Globus pallidus (tissue), 1 donor: ENCODE measurements around the gene ADPRHL1.
"Not testable (repeated sequence)": the region's sequence is repeated elsewhere in the genome, so short reads cannot be mapped to it uniquely, and the experiment has no call there.

ENCODE experiments used
- DNase-seq: peaks from one replicate; pipeline ENCODE4 v3.0.0-alpha.2; 2015; ENCODE audit warnings: low spot score

Gene ADPRHL1

DNA sequence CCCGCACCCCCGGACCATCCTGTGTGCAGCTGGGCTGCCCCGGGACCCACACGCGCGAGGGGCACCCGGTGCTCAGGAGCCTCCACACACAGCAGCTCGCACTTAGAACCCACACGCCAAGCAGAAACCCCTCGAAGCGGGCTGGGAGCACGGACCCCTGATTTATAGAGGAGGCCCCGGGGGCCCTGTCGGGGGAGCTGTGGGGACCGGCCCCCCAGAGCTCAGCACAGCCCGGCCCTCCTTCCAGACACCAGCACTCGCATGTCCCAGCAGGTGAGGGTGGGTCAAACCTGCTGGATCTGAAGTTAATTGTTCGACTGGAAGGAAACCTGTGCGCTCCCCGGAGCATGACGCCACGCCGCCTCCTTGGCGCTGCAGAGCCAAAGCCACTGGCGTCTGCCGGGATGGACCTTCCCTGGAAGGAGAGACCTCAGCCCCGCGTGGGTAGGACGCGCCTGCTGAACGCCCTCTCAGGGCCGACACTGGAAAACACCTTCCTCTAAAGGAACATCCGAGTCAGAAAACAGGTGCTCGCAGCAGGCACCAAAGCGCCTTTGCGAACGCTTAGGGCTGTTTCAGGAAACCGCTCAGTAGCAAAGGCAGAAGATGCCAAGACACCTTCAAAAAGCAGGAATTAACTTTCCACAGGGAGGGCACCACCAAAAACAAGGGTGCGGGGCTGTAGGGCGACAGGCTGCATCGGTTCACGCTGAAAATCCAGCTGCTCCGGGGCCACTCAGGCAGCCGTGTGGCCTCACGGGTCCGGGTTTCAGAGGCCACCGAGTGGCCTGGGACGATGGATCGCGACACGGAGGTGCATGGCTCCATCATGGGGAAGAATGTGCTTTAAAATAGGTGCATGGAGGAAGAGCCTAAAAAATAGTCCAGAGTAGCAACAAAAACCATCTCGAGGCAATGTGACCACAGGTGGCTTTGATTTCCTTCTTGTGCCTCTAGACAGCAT is 51.6 kb downstream of the ADPRHL1 start:
- no peak for DNase-seq

DNA sequence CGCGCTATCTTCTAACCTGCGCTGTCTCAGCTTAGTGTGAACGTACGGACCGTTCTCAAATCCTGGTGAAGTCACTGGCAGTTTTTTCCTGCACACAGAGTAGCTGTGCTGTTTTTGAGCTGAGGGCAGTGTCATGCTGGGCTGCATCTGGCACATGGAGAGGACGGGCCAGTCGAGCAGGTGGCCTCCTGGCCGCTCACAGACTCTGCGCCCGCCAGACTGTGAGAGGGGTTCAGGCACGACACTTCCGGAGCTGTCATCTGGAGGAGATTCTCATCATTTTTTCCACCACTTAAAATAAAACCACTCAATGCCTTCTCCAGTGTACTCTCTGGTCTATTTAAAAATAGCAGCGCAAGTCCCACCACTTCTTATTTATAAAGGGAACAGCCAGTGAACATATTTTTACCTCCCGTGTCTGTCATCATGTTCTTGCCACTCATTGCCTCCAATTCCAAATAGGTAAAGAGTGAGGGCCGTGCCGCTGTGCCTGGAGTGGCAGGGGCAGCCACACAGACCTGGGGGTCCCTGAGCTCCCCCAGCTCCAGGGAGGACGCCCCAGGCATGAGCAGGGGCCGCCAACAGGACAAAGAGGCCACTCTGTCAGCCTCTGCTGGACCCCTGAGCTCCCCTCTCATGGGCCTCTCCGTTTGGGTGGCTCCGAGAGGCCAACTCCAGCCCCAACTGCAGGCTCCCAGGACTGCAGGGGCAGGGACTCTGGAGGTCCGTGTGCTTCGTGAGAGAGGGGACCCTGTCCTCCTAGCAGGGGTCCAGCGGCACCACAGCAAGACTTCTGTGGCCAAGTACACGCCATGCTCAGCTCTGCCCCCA is 52.5 kb downstream of the ADPRHL1 start:
- no peak for DNase-seq

DNA sequence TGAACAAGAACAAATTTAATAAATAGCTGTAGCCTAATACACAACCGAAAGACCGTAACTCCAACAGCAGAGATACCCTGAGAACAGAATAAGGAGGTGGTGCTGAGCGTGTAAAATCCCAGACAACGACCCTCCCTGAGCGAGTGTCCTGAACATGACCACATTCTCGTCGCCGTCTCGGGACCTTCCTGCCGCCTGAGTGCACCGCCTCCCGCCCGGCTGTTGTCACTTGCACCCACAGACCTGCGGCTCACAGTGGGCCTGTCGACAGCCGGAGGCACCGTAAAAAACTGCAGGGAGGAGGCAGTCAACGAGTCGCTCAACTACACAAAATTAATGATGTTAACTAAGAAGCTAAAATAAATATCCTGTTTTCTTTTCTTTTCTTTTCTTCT is 53.5 kb downstream of the ADPRHL1 start:
- no peak for DNase-seq

DNA sequence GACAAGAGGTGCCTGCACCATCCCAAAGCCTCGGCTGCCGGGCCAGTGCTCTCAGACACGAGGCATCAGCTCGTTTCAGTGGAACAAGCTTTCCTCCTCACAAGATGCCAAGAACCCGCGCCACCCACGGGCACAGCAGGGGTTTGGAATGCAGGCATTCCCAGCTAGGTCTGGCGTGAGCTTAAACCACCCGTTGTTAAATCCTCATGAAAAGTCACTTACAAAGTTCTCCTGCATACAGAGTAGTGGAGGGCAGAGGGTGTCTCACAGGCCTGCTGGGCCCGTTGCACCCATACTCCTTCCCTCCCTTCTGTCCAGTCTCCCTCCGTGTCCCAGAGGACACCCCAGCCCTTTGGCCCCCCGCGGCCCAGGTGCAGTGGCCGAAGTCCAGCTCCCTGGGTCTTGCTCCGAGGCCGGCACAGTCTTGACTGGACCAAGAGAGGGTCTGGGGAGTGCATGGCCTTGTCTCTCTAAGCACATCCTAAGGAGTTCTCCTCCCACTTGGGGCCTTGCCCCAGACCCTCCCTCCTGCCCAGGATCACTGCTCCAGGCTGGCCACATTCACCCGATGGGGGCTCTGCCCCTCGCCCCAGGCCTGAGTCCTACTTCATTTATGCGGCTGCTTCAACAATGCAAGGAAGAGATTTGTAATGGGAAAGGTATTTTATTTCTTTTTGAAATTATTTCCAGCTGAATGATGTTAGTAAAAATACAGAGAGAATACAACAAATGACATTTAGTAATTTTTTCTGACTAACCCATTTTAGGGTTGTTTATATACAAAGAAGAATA is 54.1 kb downstream of the ADPRHL1 start:
- no peak for DNase-seq

DNA sequence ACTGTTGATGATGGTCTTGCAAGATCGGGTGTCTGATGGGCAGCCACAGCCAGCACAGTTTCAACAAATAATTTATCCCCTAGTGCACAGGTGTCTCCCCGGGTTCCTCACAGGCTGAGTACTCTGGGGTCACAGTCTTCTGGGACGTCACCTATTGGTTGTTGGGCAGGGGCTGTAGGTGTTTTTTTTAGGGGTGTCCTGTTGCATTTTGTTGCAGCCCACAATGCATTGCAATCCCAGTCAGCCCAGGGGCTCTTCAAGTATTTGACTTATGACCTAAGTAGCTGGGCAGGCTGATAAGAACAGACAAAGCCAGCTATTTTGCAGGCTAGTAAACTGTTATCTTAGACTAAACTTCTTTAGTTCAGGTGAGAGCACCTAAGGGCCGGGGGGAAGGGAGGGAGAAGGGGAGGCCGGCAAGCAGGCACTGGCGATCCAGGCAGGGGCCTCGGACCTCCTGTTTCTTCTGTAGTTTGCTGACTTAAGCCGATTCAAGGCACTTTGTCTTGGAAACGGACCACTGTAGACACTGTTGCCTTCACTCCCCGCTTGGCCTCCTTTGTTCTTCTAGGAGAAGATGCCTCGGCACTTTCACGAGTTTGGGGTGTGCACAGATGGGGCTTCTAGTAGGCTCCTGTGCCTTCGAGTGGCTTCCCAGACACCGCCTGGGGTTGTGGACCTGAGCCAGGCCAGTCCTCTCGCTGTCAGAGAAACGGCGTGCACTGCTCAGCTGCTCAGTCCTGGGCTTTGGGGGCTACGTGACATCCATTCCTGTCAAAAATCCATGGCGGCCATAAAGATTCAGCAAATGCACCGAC is 55.5 kb downstream of the ADPRHL1 start:
- DNase-seq, result no peak

DNA sequence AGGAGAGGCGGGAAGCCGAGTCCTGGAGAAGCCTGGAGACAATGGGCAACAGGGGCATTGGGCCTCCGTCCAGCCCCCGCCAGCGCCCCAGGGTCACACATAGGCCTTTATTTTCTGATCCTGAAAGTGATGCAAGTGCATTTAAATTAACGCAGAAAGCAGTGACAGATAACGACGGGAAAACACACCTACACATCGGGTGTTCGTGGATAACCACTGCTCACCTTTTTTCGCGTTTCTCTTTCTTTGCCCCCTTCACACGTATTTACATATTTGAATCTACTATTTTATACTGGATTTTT is 59.0 kb downstream of the ADPRHL1 start:
- no peak for DNase-seq

DNA sequence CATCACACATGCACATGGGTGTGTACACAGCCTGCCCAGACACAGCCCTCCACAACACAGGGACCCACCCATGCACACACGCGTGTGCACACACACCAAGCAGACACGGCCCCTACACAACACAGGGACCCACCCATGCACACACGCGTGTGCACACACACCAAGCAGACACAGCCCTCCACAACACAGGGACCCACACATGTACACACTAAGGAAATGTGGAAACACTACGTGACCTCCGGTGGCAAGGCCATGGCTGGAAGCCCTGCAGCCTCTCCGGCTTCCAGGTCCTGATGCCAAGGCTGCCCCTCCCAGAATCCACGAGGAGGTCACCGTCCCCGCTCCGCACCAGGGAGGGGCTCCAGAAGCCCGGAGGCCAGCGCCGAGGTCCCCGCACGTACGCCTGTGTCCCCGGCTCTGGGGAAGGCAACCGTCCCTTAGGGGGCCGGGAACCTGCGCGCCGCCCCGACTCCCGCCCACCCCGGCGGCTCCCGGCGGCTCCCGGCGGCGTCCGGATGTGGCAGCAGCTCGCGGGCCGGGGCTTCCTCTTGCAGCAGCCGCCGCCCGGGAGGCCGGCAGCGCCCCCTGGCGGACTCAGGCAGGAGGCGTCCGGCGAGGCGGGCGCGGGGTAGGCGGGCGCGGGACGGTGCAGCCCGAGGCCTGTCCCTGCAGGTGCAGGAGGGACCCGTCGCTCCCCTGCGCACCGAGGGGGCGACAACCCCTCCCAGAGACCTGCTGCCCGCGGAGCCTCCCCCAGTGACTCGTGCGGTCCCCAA is 59.5 kb downstream of the ADPRHL1 start:
- DNase-seq, result peak; percentile 70

DNA sequence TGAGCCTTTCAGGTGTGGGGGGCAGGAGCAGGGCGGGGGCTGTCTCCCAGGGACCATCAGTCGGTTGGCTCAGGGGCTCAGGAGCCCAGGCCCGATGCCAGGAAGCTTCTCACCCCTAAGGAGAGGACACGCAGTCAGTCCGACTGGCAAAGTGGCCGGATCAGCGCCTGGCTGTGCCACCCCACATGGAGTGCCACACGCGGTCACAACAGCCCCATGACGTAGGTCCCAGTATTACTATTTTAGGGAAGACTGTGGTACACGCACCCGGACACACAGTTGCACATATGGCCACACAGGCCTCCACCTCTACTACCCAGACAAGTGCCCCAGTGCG is 60.1 kb downstream of the ADPRHL1 start:
- DNase-seq, result no peak

DNA sequence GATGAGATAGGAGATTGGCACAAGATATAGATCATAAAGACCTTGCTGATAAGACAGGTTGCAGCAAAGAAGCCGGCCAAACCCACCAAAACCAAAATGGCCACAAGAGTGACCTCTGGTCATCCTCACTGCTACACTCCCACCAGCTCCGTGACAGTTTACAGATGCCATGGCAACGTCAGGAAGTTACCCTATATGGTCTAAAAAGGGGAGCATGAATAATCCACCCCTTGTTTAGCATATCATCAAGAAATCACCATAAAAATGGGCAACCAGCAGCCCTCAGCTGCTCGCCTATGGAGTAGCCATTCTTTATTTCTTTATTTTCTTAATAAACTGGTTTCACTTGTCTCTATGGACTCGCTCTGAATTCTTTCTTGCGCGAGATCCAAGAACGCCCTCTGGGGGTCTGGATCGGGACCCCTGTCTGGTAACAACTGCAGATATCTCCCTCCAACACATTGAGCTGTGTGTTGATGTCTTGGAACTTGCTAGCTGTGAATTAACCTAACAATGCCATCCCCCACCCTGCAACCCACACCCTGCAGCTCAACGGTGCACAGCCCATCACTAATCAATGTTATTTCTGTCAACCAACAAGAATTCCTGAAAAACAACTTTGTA is 62.3 kb downstream of the ADPRHL1 start:
- no peak for DNase-seq

DNA sequence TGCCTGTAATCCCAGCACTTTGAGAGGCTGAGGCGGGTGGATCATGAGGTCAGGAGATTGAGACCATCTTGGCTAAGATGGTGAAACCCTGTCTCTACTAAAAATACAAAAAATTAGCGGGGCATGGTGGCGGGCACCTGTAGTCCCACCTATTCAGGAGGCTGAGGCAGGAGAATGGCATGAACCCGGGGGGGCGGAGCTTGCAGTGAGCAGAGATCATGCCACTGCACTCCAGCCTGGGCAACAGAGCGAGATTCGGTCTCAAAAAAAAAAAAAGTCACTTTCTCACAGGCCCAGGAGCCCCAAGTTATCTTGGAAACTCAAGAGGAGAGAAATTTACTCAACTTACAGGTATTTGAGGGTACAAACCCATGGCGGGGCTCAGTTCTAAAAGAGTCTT is 63.7 kb downstream of the ADPRHL1 start:
- DNase-seq, result not testable (repeated sequence)

DNA sequence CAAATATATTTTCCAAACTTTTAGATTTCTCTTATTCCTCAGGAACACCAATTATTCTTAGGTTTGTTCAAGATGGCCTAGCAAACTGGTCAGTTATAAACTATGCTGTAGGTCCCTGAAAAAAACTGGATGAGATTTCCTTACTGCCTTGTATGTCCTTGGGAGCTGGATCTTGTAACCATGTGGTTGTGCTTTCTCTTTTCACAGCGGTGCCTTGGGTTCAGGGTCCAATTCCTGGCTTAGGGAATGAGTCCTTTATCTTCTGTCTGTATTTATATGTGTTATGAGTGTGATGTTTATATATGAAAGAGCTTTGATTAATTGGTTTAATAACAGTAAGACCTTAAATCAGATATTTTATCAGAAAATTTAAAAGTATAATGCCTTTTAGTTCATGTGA is 65.9 kb downstream of the ADPRHL1 start:
- no peak for DNase-seq

DNA sequence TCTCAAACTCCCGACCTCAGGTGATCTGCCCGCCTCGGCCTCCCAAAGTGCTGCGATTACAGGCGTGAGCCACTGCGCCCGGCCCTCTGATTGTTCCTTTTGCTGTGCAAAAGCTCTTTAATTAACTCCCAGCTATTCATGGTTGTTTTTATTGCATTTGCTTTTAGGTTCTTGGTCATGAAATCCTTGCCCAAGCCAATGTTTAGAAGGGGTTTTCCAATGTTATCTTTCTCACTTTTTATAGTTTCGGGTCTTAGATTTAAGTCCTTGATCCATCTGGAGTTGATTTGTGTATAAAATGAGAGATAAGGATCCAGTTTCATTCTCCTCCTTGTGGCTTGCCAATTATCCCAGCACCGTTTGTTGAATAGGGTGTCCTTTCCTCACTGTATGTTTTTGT is 70.2 kb downstream of the ADPRHL1 start:
- no peak for DNase-seq

DNA sequence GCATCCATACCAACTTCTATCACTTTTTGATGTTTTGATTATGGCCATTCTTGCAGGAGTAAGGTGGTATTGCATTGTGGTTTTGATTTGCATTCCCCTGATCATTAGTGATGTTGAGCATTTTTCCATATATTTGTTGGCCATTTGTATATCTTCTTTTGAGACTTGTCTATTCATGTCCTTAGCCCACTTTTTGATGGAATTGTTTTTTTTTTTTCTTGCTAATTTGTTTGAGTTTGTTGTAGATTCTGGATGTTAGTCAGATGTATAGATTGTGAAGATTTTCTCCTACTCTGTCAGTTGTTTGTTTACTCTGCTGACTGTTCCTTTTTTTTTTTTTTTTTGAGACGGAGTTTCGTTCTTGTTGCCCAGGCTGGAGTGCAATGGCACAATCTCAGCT is 70.7 kb downstream of the ADPRHL1 start:
- DNase-seq, result not testable (repeated sequence)

DNA sequence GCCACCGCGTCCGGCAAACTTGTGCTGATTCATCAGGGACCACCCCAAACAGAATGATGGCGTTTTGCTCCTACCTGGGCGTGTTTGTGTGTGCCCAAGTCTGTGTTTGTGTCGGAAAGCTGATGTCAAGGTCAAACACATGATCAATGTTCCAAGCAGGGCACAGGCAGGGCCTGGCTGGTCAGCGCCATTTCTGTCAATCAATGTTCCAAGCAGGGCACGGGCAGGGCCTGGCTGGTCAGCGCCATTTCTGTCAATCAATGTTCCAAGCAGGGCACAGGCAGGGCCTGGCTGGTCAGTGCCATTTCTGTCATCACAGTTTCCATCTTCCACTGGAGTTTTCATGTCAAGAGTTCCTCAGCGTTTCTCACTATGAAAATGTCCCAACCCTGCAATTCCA is 74.5 kb downstream of the ADPRHL1 start:
- DNase-seq, result no peak

DNA sequence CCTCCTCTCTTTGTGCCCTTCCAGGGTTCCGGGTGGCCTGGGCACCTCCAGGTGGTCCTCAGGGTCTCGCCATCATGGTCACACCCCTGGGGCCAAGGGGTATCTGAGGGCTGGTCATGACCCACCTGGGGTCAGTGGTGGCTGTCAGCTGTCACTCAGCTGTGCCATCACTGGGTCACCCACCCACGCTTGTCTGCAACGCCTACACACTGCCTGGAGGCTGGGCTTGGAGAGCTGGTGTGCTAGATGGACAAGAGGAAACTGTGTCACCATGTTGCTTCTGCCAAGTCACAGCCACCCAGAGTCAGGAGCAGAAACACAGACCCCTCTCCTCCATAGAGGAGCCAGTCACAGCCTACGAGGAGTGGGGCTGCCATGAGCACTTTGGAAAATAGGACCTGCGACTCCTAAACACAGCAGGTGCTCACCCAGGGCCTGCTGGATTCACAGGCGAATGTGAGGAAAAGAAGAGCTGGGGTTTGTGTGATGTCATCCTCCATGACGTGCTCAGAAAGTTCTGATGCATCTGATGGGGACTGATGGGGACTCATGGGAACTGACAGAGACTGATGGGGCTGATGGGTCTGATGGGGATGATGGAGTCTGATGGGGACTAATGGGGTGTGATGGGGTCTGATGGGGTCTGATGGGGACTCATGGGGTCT is 78.6 kb downstream of the ADPRHL1 start:
- DNase-seq, result no peak

DNA sequence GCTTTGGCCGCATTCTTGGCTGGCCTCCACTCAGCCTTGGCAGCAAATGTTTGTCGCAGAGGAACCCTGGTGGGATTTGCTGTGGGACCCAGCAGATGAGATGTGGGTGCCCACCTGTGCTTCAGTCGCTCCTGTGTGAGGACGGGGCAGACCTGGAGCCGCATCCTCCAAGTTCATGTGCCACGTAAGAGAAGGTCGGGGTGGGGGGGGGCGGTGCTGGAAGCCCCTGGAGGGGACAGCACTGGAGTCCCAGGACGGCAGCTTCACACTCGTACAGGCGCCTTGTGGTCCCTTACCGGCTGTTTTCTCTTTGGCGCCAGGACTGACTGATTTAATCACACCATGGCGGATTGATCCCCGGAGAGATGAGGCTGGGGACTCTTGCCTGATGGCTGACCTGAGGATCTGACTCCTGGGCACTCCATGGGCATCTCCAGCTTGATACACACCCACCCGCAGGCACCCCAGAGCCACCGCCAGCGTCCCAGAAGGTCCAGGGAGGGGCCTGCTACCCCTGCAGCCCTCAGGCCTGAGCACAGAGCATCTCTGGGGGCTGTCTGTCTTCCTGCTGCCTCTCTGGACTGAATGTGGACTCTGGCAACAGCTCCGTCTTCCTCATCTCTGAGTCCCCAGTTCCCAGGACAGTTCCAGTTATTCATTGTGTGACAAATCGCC is 79.3 kb downstream of the ADPRHL1 start:
- DNase-seq, result no peak

DNA sequence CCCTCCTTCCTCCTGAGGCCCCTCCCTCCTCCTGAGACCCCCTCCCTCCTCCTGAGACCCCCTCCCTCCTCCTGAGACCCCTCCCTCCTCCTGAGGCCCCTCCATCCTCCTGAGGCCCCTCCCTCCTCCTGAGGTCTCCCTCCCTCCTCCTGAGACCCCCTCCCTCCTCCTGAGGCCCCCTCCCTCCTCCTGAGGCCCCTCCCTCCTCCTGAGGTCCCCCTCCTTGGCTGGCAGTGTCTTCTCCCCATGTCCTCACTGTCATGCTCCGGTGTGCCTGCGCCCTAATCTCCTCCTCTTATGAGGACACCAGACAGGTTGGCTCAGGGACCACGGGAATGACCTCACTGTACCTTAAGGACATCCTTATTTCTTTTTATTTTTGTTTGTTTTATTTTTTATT is 81.6 kb downstream of the ADPRHL1 start:
- not testable (repeated sequence) for DNase-seq

DNA sequence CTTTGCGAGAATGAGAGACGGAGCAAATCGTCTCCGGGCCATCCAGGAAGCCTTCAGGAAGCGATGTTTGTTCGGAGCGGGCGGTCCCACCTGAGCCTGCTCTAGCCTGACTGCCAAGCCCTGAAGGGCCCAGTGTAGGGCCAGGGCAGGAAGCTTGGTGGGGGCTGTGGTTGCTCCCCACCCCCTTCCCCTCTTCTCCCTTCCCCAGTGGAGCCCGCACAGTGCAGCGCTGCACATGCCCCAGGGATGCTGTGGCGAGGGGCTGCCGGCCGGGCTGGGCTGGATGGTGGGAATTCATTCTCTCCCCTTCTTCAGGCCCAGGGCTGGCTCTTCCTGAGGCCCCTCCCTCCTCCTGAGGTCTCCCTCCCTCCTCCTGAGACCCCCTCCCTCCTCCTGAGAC is 82.2 kb downstream of the ADPRHL1 start:
- no peak for DNase-seq

DNA sequence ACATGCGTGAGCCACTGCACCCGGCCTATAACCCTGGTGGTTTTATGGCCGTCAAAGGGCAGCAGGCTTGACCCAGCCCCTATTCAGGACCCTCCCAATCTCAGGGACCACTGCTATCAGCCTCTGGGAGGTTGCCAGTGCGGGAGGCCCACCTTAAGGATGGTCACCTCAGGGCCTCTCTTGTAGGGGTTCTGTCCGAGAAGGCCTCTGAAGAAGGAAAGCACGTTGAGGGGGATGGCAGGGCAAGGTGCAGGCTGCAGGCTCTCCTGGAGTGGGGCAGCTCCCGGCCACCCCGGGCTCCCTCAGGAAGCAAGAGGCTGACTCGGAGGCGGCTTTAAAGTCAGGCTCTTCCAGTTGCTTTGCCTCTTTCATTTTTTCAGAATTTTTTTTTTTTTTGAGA is 83.4 kb downstream of the ADPRHL1 start:
- no peak for DNase-seq
